H9 (cell line): ENCODE measurements around the gene TBC1D22A. TPM values are rescaled to one million over a fixed set of nuclear protein-coding genes. Genes with fewer than 3 reads are reported as not detected.

Source experiments
- DNase-seq: peaks from one replicate; pipeline ENCODE4 v3.0.0-alpha.2; 2017
- H2AFZ ChIP-seq: one replicate; pipeline ENCODE4 v1.6.1; 2013; ENCODE audit warnings: mild to moderate bottlenecking, low read length, control low read depth, moderate library complexity
- H2AK5ac ChIP-seq: 2 replicates; pipeline ENCODE4 v1.6.1; 2013; ENCODE audit warnings: low read length, control low read depth, mixed read lengths; ENCODE audit not compliant: insufficient read length
- H2BK120ac ChIP-seq: one replicate; pipeline ENCODE4 v1.6.1; 2013; ENCODE audit warnings: low read depth, mild to moderate bottlenecking, low read length, control low read depth, inconsistent platforms; ENCODE audit not compliant: poor library complexity, severe bottlenecking
- H2BK12ac ChIP-seq: 2 replicates; pipeline ENCODE4 v1.6.1; 2013; ENCODE audit warnings: low read length, control low read depth, mixed read lengths, low read depth; ENCODE audit not compliant: insufficient read length
- H2BK15ac ChIP-seq: 2 replicates; pipeline ENCODE4 v1.6.1; 2013; ENCODE audit warnings: low read depth, low read length, control low read depth
- H2BK20ac ChIP-seq: one replicate; pipeline ENCODE4 v1.6.1; 2013; ENCODE audit warnings: low read depth, mild to moderate bottlenecking, low read length, control low read depth, inconsistent platforms; ENCODE audit not compliant: poor library complexity, severe bottlenecking
- H2BK5ac ChIP-seq: 2 replicates; pipeline ENCODE4 v1.6.1; 2013; ENCODE audit warnings: low read length, control low read depth, mixed read lengths; ENCODE audit not compliant: insufficient read length
- H3K14ac ChIP-seq: 2 replicates; pipeline ENCODE4 v1.6.1; 2013; ENCODE audit warnings: low read length, control low read depth; ENCODE audit not compliant: insufficient read depth
- H3K18ac ChIP-seq: 2 replicates; pipeline ENCODE4 v1.6.1; 2013; ENCODE audit warnings: low read depth, mild to moderate bottlenecking, mixed read lengths, low read length, control low read depth; ENCODE audit not compliant: insufficient read length
- H3K23ac ChIP-seq: 2 replicates; pipeline ENCODE4 v1.6.1; 2013; ENCODE audit warnings: low read length, control low read depth, mixed read lengths, low read depth; ENCODE audit not compliant: insufficient read length
- H3K23me2 ChIP-seq: 2 replicates; pipeline ENCODE4 v1.6.1; 2013; ENCODE audit warnings: low read depth, mild to moderate bottlenecking, mixed read lengths, low read length, control low read depth; ENCODE audit not compliant: insufficient read length, poor library complexity, severe bottlenecking
- H3K27ac ChIP-seq: 2 replicates; pipeline ENCODE4 v1.5.1; 2013; ENCODE audit warnings: low read length, control low read depth, mixed read lengths, low read depth; ENCODE audit not compliant: insufficient read length
- H3K27me3 ChIP-seq: 2 replicates; pipeline ENCODE4 v1.6.1; 2013; ENCODE audit warnings: low read length, control low read depth, inconsistent platforms; ENCODE audit not compliant: insufficient read depth
- H3K4ac ChIP-seq: 2 replicates; pipeline ENCODE4 v1.6.1; 2013; ENCODE audit warnings: low read depth, mild to moderate bottlenecking, control low read depth, inconsistent platforms, low read length, moderate library complexity
- H3K4me1 ChIP-seq: 2 replicates; pipeline ENCODE4 v1.6.1; 2013; ENCODE audit warnings: low read length, control low read depth, inconsistent platforms; ENCODE audit not compliant: insufficient read depth
- H3K4me2 ChIP-seq: 2 replicates; pipeline ENCODE4 v1.6.1; 2013; ENCODE audit warnings: low read length, control low read depth, mixed read lengths; ENCODE audit not compliant: insufficient read length, insufficient read depth
- H3K56ac ChIP-seq: 2 replicates; pipeline ENCODE4 v1.6.1; 2013; ENCODE audit warnings: low read depth, mild to moderate bottlenecking, mixed read lengths, low read length, control low read depth; ENCODE audit not compliant: insufficient read length
- H3K79me1 ChIP-seq: 2 replicates; pipeline ENCODE4 v1.6.1; 2013; ENCODE audit warnings: low read depth, mild to moderate bottlenecking, moderate library complexity, low read length, control low read depth, inconsistent platforms; ENCODE audit not compliant: insufficient read depth, poor library complexity, severe bottlenecking
- H3K79me2 ChIP-seq: 2 replicates; pipeline ENCODE4 v1.6.1; 2013; ENCODE audit warnings: low read length, control low read depth, inconsistent platforms; ENCODE audit not compliant: insufficient read depth
- H3K9ac ChIP-seq: 2 replicates; pipeline ENCODE4 v1.6.1; 2013; ENCODE audit warnings: low read length, control low read depth, mixed read lengths; ENCODE audit not compliant: insufficient read length; ENCODE audit errors: extremely low read depth
- H3K9me3 ChIP-seq: one replicate; pipeline ENCODE4 v1.6.1; 2013; ENCODE audit warnings: low read depth, low read length, inconsistent platforms; ENCODE audit not compliant: control insufficient read depth
- H3T11ph ChIP-seq: one replicate; pipeline ENCODE4 v1.6.1; 2013; ENCODE audit warnings: mild to moderate bottlenecking, low read length, control low read depth, inconsistent platforms
- H4K20me1 ChIP-seq: one replicate; pipeline ENCODE4 v1.6.1; 2013; ENCODE audit not compliant: control insufficient read depth, insufficient read length, insufficient read depth
- H4K5ac ChIP-seq: 2 replicates; pipeline ENCODE4 v1.6.1; 2013; ENCODE audit warnings: low read depth, mild to moderate bottlenecking, mixed read lengths, low read length, control low read depth; ENCODE audit not compliant: insufficient read length
- H4K8ac ChIP-seq: replicated peaks from 2 replicates; pipeline ENCODE4 v1.6.1; 2013; ENCODE audit warnings: low read length, control low read depth, mixed read lengths, low read depth; ENCODE audit not compliant: insufficient read length
- H4K91ac ChIP-seq: 2 replicates; pipeline ENCODE4 v1.6.1; 2013; ENCODE audit warnings: low read depth, mild to moderate bottlenecking, moderate library complexity, mixed read lengths, low read length, control low read depth; ENCODE audit not compliant: insufficient read length
- H3K27ac Mint-ChIP-seq, 3 experiments: 2 replicates in 2 of 3; 3 replicates in 1 of 3; pipeline ENCODE4 v1.8.0; 2020 to 2021; ENCODE audit warnings: mixed read lengths in 3 of 3, mild to moderate bottlenecking in 1 of 3, moderate library complexity in 1 of 3
- H3K27me3 Mint-ChIP-seq: 2 replicates; pipeline ENCODE4 v1.8.0; 2021; ENCODE audit warnings: low read depth, mild to moderate bottlenecking, moderate library complexity, mixed read lengths
- H3K36me3 Mint-ChIP-seq, 3 experiments: 2 replicates in 2 of 3; 3 replicates in 1 of 3; pipeline ENCODE4 v1.8.0; 2020 to 2021; ENCODE audit warnings: low read depth in 3 of 3, mixed read lengths in 3 of 3; ENCODE audit not compliant: insufficient read depth in 1 of 3
- H3K4me1 Mint-ChIP-seq, 2 experiments: 2 replicates each; pipeline ENCODE4 v1.8.0; 2020; ENCODE audit warnings: mixed read lengths in 2 of 2
- H3K4me3 Mint-ChIP-seq, 2 experiments: 2 replicates in 1 of 2; 3 replicates in 1 of 2; pipeline ENCODE4 v1.8.0; 2020 to 2021; ENCODE audit warnings: mild to moderate bottlenecking in 2 of 2, mixed read lengths in 2 of 2, moderate library complexity in 1 of 2
- H3K9me3 Mint-ChIP-seq, 2 experiments: 2 replicates in 1 of 2; 3 replicates in 1 of 2; pipeline ENCODE4 v1.8.0; 2020; ENCODE audit warnings: mild to moderate bottlenecking in 2 of 2, mixed read lengths in 2 of 2, moderate library complexity in 1 of 2
- WGBS: extraction: QIAGEN DNeasy Blood & Tissue Kit; methylation state at CpG from one replicate; pipeline ENCODE4 v1.1.7; 2013; ENCODE audit warnings: missing lambda C conversion rate, low lambda C conversion rate, mixed read lengths; ENCODE audit not compliant: insufficient read length; ENCODE audit errors: extremely low coverage; 5-methylcytosine and 5-hydroxymethylcytosine counted together
- total RNA-seq: library from RNA; stranded (reverse); gene quantifications from 2 replicates; pipeline ENCODE4 v1.2.1, GENCODE V29; 2021
- TF ChIP-seq, protein P1 (sequence below): fragments of 200-600 bp; sonication (generic); conservative IDR thresholded peaks from 3 replicates; pipeline ENCODE4 v1.8.0; 2021; ENCODE audit warnings: antibody characterized with exemption, mild to moderate bottlenecking

TBC1D22A gene
- total RNA-seq, 1 experiment from 2014 or later = 20.8 TPM

DNA sequence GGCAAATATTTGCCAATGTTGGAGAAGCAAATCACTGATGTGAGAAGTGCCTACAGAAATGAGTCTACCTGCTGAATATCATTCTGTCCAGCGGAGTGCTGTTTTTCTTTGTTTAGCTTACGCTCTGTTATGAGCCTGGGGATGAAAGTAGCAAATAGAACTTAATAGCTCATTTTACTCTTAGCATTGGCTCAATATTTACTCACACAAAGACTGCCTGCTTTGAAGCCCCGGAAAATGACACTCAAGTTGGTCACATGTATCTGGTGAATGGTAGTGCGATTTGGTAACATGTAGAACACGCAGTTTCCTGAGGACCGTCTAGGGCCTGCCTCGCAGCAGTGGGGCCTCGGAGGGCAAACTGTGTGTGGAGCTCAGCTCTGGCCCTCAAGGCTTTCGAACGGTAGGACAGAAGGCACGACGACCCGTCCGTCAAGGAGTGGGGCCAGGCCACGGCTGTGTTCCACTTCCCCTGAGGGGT is 38.9 kb downstream of the TBC1D22A start:
- no peaks in the 10 kb centered on the region for H3K27me3 ChIP-seq
- no peak overlapping the region for H3K56ac ChIP-seq
- H3K4me2 ChIP-seq = no peak overlapping the region
- H2AFZ ChIP-seq = no peak overlapping the region
- H3K27me3 Mint-ChIP-seq = no peaks in the 10 kb centered on the region; the same call in 1 of the 2 replicates
- H2BK15ac ChIP-seq = no peak overlapping the region
- H3K27ac ChIP-seq = no peak overlapping the region
- WGBS = no CpG with 5 or more reads among the region's 15 CpGs
- no peak overlapping the region for H2BK120ac ChIP-seq
- H3K18ac ChIP-seq = no peak overlapping the region
- no peak overlapping the region for H4K5ac ChIP-seq
- no peaks in the 10 kb centered on the region for H3K9me3 Mint-ChIP-seq
- H3K36me3 Mint-ChIP-seq = peaks cover 5 to 41% (median 41%) of the 10 kb centered on the region in 3 experiments; a peak in 5 of 7 replicates
- no peaks in the 10 kb centered on the region for H3K79me2 ChIP-seq
- no peak overlapping the region for H3K23ac ChIP-seq
- H3K27ac Mint-ChIP-seq = no peak overlapping the region; a peak in 1 of 7 replicates
- no peaks in the 10 kb centered on the region for H3K79me1 ChIP-seq
- H2BK5ac ChIP-seq = no peak overlapping the region
- no peak overlapping the region for H2BK20ac ChIP-seq
- no peaks in the 10 kb centered on the region for H3K23me2 ChIP-seq
- peaks cover 12 to 20% of the 10 kb centered on the region in 2 experiments for H3K4me1 Mint-ChIP-seq
- no peak overlapping the region for H2BK12ac ChIP-seq
- H4K20me1 ChIP-seq = peaks cover 2% of the 10 kb centered on the region
- H3T11ph ChIP-seq = no peak overlapping the region
- DNase-seq = no peak
- H3K9ac ChIP-seq = no peak overlapping the region
- H4K8ac ChIP-seq = no peak overlapping the region
- no peaks in the 10 kb centered on the region for H3K9me3 ChIP-seq
- TF ChIP-seq, protein P1, sequence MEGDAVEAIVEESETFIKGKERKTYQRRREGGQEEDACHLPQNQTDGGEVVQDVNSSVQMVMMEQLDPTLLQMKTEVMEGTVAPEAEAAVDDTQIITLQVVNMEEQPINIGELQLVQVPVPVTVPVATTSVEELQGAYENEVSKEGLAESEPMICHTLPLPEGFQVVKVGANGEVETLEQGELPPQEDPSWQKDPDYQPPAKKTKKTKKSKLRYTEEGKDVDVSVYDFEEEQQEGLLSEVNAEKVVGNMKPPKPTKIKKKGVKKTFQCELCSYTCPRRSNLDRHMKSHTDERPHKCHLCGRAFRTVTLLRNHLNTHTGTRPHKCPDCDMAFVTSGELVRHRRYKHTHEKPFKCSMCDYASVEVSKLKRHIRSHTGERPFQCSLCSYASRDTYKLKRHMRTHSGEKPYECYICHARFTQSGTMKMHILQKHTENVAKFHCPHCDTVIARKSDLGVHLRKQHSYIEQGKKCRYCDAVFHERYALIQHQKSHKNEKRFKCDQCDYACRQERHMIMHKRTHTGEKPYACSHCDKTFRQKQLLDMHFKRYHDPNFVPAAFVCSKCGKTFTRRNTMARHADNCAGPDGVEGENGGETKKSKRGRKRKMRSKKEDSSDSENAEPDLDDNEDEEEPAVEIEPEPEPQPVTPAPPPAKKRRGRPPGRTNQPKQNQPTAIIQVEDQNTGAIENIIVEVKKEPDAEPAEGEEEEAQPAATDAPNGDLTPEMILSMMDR = no peak
- H3K14ac ChIP-seq = no peak overlapping the region
- no peak overlapping the region for H3K4ac ChIP-seq
- H4K91ac ChIP-seq = no peak overlapping the region
- H2AK5ac ChIP-seq = no peak overlapping the region
- H3K4me1 ChIP-seq = no peaks in the 10 kb centered on the region
- H3K4me3 Mint-ChIP-seq = no peak overlapping the region
